PC-9 (cell line): ENCODE measurements around the gene ERAS. TPM values are rescaled to one million over a fixed set of nuclear protein-coding genes. Genes with fewer than 3 reads are reported as not detected.
"Not testable (repeated sequence)": the region's sequence is repeated elsewhere in the genome, so short reads cannot be mapped to it uniquely, and the experiment has no call there.

Experiments
- BruUV-seq: library from RNA; stranded (reverse); fragments of 400-500 nt; replicated peaks from 2 replicates; lab custom pipeline; 2021; lab: Mats Ljungman, UMichigan
- CTCF ChIA-PET: fragments of 300-600 bp; sonication (Branson Sonifier 250); formaldehyde crosslinking; loops from one replicate; lab custom pipeline; 2022; ENCODE audit warnings: antibody characterized with exemption; lab: Charles Lee
- POLR2A ChIA-PET: fragments of 300-600 bp; sonication (Branson Sonifier 250); formaldehyde crosslinking; loops from one replicate; lab custom pipeline; 2022; ENCODE audit warnings: antibody characterized with exemption; ENCODE audit not compliant: unreplicated experiment; lab: Charles Lee
- DNase-seq, 2 experiments: peaks; one replicate each; pipeline versions ENCODE4 v3.0.0 to v3.0.0-alpha.2; 2015 to 2022; ENCODE audit warnings: mixed read lengths in 1 of 2
- H2AFZ ChIP-seq: fragments of 200-600 bp; sonication (generic); 2 replicates; pipeline ENCODE4 v1.8.1; 2017; ENCODE audit warnings: antibody characterized with exemption
- H3F3A ChIP-seq: fragments of 200-600 bp; sonication (generic); 2 replicates; pipeline ENCODE4 v1.8.1; 2017; ENCODE audit warnings: antibody characterized with exemption, mild to moderate bottlenecking, low read depth; ENCODE audit not compliant: insufficient read depth
- H3K27ac ChIP-seq: fragments of 200-600 bp; sonication (generic); 2 replicates; pipeline ENCODE4 v1.6.1; 2016; ENCODE audit warnings: mixed run types
- H3K27me3 ChIP-seq: fragments of 200-600 bp; sonication (generic); 2 replicates; pipeline ENCODE4 v1.6.1; 2016; ENCODE audit warnings: low read depth, mixed run types; ENCODE audit not compliant: insufficient read depth
- H3K36me3 ChIP-seq: fragments of 200-600 bp; sonication (generic); 2 replicates; pipeline ENCODE4 v1.6.1; 2016; ENCODE audit warnings: low read depth, mixed run types
- H3K4me1 ChIP-seq: fragments of 200-600 bp; sonication (generic); replicated peaks from 2 replicates; pipeline ENCODE4 v1.6.1; 2016; ENCODE audit warnings: mixed run types; ENCODE audit not compliant: insufficient read depth
- H3K4me2 ChIP-seq: fragments of 200-600 bp; sonication (generic); 2 replicates; pipeline ENCODE4 v1.6.1; 2017; ENCODE audit warnings: mixed run types
- H3K4me3 ChIP-seq: fragments of 200-600 bp; sonication (generic); 2 replicates; pipeline ENCODE4 v1.6.1; 2016; ENCODE audit warnings: mixed run types
- H3K79me2 ChIP-seq: fragments of 200-600 bp; sonication (generic); 2 replicates; pipeline ENCODE4 v1.6.1; 2017; ENCODE audit warnings: low read depth, mixed run types
- H3K9me2 ChIP-seq: fragments of 200-600 bp; sonication (generic); 2 replicates; pipeline ENCODE4 v1.8.1; 2017; ENCODE audit warnings: mild to moderate bottlenecking; ENCODE audit not compliant: insufficient read depth
- H3K9me3 ChIP-seq: fragments of 200-600 bp; sonication (generic); 2 replicates; pipeline ENCODE4 v1.8.1; 2016; ENCODE audit warnings: low read depth; ENCODE audit not compliant: insufficient read depth
- H4K20me1 ChIP-seq: fragments of 200-600 bp; sonication (generic); 2 replicates; pipeline ENCODE4 v1.8.1; 2017; ENCODE audit not compliant: insufficient read depth
- CTCF ChIP-seq: fragments of 200-600 bp; sonication (generic); conservative IDR thresholded peaks from 2 replicates; pipeline ENCODE4 v1.6.1; 2017; ENCODE audit warnings: mixed run types, antibody characterized with exemption, mild to moderate bottlenecking, moderate library complexity
- EZH2 ChIP-seq: fragments of 200-600 bp; sonication (generic); IDR thresholded peaks from 2 replicates; pipeline ENCODE4 v1.8.0; 2017; ENCODE audit warnings: antibody characterized with exemption, low read depth
- intact Hi-C: fragments of 100-400 bp; cut with micrococcal nuclease; formaldehyde crosslinking; loops from one replicate; pipeline ENCODE4 v1.10.0; 2022; ENCODE audit not compliant: unreplicated experiment
- total RNA-seq: library from RNA; stranded (reverse); gene quantifications from 2 replicates; pipeline ENCODE4 v1.2.3, GENCODE V29; 2021

Gene ERAS
- total RNA-seq, 1 experiment from 2014 or later, result not detected

GRCh38 chrX:48848847-48849246 lies 22.5 kb downstream of the ERAS start:
- Histone ChIP-seq H3K4me1 (no peaks in the 10 kb centered on the region), H3K27ac (no peak overlapping the region), H2AFZ (no peak overlapping the region), H3F3A (no peaks in the 10 kb centered on the region), H3K27me3 (no peaks in the 10 kb centered on the region), H3K4me3 (no peak overlapping the region), H3K79me2 (no peaks in the 10 kb centered on the region), H3K36me3 (no peaks in the 10 kb centered on the region), H3K9me2 (no peaks in the 10 kb centered on the region), H3K4me2 (no peak overlapping the region), H4K20me1 (no peaks in the 10 kb centered on the region), H3K9me3 (no peaks in the 10 kb centered on the region)
- intact Hi-C loops, result no loop called here
- DNase-seq, result no peak
- no TSS peak for BruUV-seq
- TF ChIP-seq EZH2 (no peak), CTCF (no peak)
- POLR2A ChIA-PET, result no interaction called here
- CTCF ChIA-PET, result no interaction called here

DNA sequence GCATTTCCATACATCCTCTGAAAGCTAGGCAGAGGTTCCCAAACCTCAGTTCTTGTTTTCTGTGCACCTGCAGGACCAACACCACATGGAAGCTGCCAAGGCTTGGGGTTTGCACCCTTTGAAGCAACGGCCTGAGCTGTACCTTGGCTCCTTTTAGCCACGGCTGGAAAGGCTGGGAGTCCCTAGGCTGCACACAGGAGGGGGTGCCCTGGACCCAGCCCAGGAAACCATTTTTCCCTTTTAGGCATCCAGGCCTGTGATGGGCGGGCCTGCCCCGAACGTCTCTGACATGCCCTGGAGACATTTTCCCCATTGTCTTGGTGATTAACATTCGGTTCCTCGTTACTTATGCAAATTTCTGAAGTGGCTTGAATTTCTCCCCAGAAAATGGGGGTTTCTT lies 26.5 kb downstream of the ERAS start:
- DNase-seq, result no peak
- Histone ChIP-seq H3K4me1 (no peaks in the 10 kb centered on the region), H2AFZ (no peak overlapping the region), H3K27ac (no peak overlapping the region), H3K9me2 (no peaks in the 10 kb centered on the region), H3K4me3 (no peak overlapping the region), H3F3A (no peaks in the 10 kb centered on the region), H3K9me3 (no peaks in the 10 kb centered on the region), H3K36me3 (no peaks in the 10 kb centered on the region), H3K27me3 (no peaks in the 10 kb centered on the region), H3K4me2 (no peak overlapping the region), H3K79me2 (no peaks in the 10 kb centered on the region), H4K20me1 (no peaks in the 10 kb centered on the region)
- ChIA-PET CTCF (interaction anchor here (0.7 kb wide), 1 partner anchor 149 kb away, joined by 3 read pairs; no protein-coding TSS in a partner anchor), POLR2A (no interaction called here)
- no peak for TF ChIP-seq CTCF
- TF ChIP-seq EZH2, result no peak
- no TSS peak for BruUV-seq
- intact Hi-C loops, result no loop called here

GRCh38 chrX:48853494-48853893 lies 27.2 kb downstream of the ERAS start:
- H3K4me2 ChIP-seq, H3K27ac ChIP-seq, H3K4me3 ChIP-seq, H3F3A ChIP-seq, H3K27me3 ChIP-seq, H3K36me3 ChIP-seq, DNase-seq, H3K9me2 ChIP-seq, H3K79me2 ChIP-seq, H4K20me1 ChIP-seq, CTCF ChIA-PET, BruUV-seq, POLR2A ChIA-PET, intact Hi-C loops, H2AFZ ChIP-seq, H3K4me1 ChIP-seq, H3K9me3 ChIP-seq: not testable (repeated sequence)

GRCh38 chrX:48854121-48854804 lies 27.9 kb downstream of the ERAS start:
- H3K27ac ChIP-seq, H3F3A ChIP-seq, H3K9me3 ChIP-seq, H4K20me1 ChIP-seq, H3K4me2 ChIP-seq, H3K9me2 ChIP-seq, H3K4me1 ChIP-seq, H2AFZ ChIP-seq, H3K79me2 ChIP-seq, POLR2A ChIA-PET, H3K27me3 ChIP-seq, H3K36me3 ChIP-seq, H3K4me3 ChIP-seq, BruUV-seq, intact Hi-C loops, CTCF ChIA-PET, DNase-seq: not testable (repeated sequence)
